ENCODE measurements around the gene TTLL5.

DNA sequence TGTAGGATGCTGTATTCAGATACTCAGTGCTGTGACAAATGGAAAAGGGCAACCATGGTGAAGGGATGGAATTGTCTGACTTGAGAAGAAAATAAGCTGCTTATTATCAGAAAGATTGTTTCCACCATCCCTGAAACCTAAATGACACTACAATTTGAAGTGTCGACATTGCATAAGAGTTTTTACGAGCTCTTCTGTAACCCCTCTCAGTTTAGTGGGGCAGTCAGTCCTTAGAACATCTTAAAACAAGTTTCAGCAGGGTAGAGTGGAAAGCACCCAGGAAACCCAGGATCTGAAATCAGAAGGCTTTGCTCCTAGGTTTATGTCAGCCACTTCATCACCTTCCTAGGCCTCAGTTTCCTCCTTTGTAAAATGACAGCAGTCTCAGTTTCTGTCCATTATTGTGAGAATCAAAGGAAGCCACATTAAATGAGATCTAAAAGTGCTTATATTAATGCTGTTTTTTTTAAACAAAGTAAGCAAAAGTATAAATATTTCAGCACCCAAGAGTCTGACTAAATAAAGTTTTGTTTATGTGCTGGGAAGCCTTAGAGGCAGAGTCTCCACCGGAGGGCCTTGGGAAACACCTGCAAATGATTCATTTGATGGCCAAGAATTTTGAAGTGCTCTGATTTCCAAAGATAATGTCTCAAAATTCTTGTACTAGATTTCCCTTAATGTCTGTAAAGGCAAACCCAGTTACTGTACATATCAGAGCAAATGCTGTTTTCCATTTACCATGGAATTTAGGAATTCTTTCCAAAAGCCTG, 326.3 kb downstream of the TTLL5 start:
- TF ChIP-seq CTCF (IDR thresholded peaks at IDR 0.05), result no peak
- TF ChIP-seq HOXA7 (CRISPR knock-in tag; IDR thresholded peaks at IDR 0.05), result no peak
- TF ChIP-seq NPAS2 (CRISPR knock-in tag; IDR thresholded peaks at IDR 0.05; ENCODE audit: borderline replicate concordance), result no peak
- no peak for TF ChIP-seq SMC3 (IDR thresholded peaks at IDR 0.05)
- TF ChIP-seq MAX (IDR thresholded peaks at IDR 0.05), result no peak
- no peak for TF ChIP-seq RCOR1 (IDR thresholded peaks at IDR 0.05; ENCODE audit: low read depth, low read length)
- no peak for TF ChIP-seq MYC (IDR thresholded peaks at IDR 0.05; ENCODE audit: borderline replicate concordance, low read length)
- TF ChIP-seq MAZ (IDR thresholded peaks at IDR 0.05; ENCODE audit: borderline replicate concordance, low read depth, low read length), result no peak

Data from A549 (cell line).